Measurements from ENCODE around the gene GATA3.

GATA3 gene

GRCh38 chr10:8064436-8064835 is 9.9 kb downstream of the GATA3 start:
- DNase-seq (ENCODE audit: low read depth, low spot score) = no peak

GRCh38 chr10:8065651-8066050 is 11.2 kb downstream of the GATA3 start:
- DNase-seq (ENCODE audit: low read depth, low spot score) = no peak

- no peak for DNase-seq (ENCODE audit: low read depth, low spot score)
These were observed 11.6 kb downstream of the GATA3 start for GRCh38 chr10:8066124-8066523.

GRCh38 chr10:8066797-8067196 is 12.3 kb downstream of the GATA3 start:
- DNase-seq (ENCODE audit: low read depth, low spot score) = no peak

GRCh38 chr10:8069108-8069507 is 14.6 kb downstream of the GATA3 start:
- DNase-seq (ENCODE audit: low read depth, low spot score) = no peak

GRCh38 chr10:8069627-8070026 is 15.1 kb downstream of the GATA3 start:
- DNase-seq (ENCODE audit: low read depth, low spot score) = no peak

- DNase-seq (ENCODE audit: low read depth, low spot score) = no peak
These were observed 16.0 kb downstream of the GATA3 start for GRCh38 chr10:8070440-8070839.

- DNase-seq (ENCODE audit: low read depth, low spot score) = no peak
These were observed 16.5 kb downstream of the GATA3 start for GRCh38 chr10:8071006-8071405.

GRCh38 chr10:8071666-8072065 is 17.2 kb downstream of the GATA3 start:
- no peak for DNase-seq (ENCODE audit: low read depth, low spot score)

- no peak for DNase-seq (ENCODE audit: low read depth, low spot score)
These were observed 17.7 kb downstream of the GATA3 start for GRCh38 chr10:8072211-8072610.

GRCh38 chr10:8073691-8074416 is 19.4 kb downstream of the GATA3 start:
- DNase-seq (ENCODE audit: low read depth, low spot score) = no peak

- DNase-seq (ENCODE audit: low read depth, low spot score) = no peak
These were observed 20.4 kb downstream of the GATA3 start for GRCh38 chr10:8074881-8075280.

GRCh38 chr10:8075282-8076260 is 21.1 kb downstream of the GATA3 start:
- no peak for DNase-seq (ENCODE audit: low read depth, low spot score)

GRCh38 chr10:8076933-8077332 is 22.4 kb downstream of the GATA3 start:
- DNase-seq (ENCODE audit: low read depth, low spot score) = no peak

- no peak for DNase-seq (ENCODE audit: low read depth, low spot score)
These were observed 23.5 kb downstream of the GATA3 start for GRCh38 chr10:8078027-8078426.

- no peak for DNase-seq (ENCODE audit: low read depth, low spot score)
These were observed 24.6 kb downstream of the GATA3 start for GRCh38 chr10:8079126-8079525.

- DNase-seq (ENCODE audit: low read depth, low spot score) = no peak
These were observed 30.3 kb downstream of the GATA3 start for GRCh38 chr10:8084799-8085198.

- DNase-seq (ENCODE audit: low read depth, low spot score) = no peak
These were observed 30.8 kb downstream of the GATA3 start for GRCh38 chr10:8085251-8085650.

- DNase-seq (ENCODE audit: low read depth, low spot score) = no peak
These were observed 31.8 kb downstream of the GATA3 start for GRCh38 chr10:8086315-8086714.

GRCh38 chr10:8088504-8088903 is 34.0 kb downstream of the GATA3 start:
- no peak for DNase-seq (ENCODE audit: low read depth, low spot score)

GRCh38 chr10:8092428-8092827 is 37.9 kb downstream of the GATA3 start:
- no peak for DNase-seq (ENCODE audit: low read depth, low spot score)

GRCh38 chr10:8095959-8096358 is 41.5 kb downstream of the GATA3 start:
- no peak for DNase-seq (ENCODE audit: low read depth, low spot score)

- no peak for DNase-seq (ENCODE audit: low read depth, low spot score)
These were observed 42.4 kb downstream of the GATA3 start for GRCh38 chr10:8096931-8097330.

Measured in smooth muscle cell of the brain vasculature (primary cell).